VCaP (cell line): ENCODE results near the gene MGAT5.

ENCODE experiments used
- H3K27ac ChIP-seq: fragments of 450-650 bp; 2 replicates; pipeline ENCODE4 v1.5.1; 2017
- TF ChIP-seq, protein P1 (sequence below): fragments of 450-650 bp; conservative IDR thresholded peaks from 2 replicates; pipeline ENCODE4 v1.5.1; 2017; ENCODE audit warnings: mild to moderate bottlenecking, moderate library complexity

MGAT5 gene

DNA sequence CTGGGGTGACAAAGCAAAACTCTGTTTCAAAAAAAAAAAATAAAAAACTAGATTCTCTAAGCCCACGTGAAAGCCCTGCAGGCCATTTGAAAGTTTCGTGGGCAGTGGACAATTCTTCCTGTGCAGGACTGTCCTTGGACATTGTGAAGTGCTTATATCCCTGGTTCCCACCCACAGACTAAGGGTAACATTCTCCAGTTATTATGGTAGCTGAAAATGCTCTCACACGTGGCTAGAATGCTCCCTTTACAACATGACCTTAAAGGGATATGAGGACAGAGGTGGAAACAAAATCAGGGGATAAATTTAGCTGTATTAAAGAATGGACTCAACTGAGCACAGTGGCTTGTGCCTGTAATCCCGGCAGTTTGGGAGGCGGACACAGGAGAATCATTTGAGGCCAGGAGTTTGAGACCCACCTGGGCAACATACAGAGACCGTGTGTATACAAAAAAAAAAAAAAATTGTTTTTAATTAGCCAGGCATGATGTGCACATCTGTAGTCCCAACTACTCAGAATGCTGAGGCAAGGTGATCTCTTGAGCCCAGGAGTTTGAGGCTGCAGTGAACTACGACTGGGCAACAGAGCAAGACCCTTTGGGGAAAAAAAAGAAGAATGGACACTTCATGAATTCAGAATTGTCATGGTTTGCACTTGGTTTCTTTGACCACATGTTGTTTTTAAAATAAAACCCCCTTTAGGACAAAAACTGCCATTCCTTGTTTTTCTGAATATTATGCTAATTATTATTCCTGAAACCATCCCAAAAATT, 167.9 kb downstream of the MGAT5 start:
- H3K27ac ChIP-seq = no peak overlapping the region
- TF ChIP-seq, protein P1, sequence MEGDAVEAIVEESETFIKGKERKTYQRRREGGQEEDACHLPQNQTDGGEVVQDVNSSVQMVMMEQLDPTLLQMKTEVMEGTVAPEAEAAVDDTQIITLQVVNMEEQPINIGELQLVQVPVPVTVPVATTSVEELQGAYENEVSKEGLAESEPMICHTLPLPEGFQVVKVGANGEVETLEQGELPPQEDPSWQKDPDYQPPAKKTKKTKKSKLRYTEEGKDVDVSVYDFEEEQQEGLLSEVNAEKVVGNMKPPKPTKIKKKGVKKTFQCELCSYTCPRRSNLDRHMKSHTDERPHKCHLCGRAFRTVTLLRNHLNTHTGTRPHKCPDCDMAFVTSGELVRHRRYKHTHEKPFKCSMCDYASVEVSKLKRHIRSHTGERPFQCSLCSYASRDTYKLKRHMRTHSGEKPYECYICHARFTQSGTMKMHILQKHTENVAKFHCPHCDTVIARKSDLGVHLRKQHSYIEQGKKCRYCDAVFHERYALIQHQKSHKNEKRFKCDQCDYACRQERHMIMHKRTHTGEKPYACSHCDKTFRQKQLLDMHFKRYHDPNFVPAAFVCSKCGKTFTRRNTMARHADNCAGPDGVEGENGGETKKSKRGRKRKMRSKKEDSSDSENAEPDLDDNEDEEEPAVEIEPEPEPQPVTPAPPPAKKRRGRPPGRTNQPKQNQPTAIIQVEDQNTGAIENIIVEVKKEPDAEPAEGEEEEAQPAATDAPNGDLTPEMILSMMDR = no peak

DNA sequence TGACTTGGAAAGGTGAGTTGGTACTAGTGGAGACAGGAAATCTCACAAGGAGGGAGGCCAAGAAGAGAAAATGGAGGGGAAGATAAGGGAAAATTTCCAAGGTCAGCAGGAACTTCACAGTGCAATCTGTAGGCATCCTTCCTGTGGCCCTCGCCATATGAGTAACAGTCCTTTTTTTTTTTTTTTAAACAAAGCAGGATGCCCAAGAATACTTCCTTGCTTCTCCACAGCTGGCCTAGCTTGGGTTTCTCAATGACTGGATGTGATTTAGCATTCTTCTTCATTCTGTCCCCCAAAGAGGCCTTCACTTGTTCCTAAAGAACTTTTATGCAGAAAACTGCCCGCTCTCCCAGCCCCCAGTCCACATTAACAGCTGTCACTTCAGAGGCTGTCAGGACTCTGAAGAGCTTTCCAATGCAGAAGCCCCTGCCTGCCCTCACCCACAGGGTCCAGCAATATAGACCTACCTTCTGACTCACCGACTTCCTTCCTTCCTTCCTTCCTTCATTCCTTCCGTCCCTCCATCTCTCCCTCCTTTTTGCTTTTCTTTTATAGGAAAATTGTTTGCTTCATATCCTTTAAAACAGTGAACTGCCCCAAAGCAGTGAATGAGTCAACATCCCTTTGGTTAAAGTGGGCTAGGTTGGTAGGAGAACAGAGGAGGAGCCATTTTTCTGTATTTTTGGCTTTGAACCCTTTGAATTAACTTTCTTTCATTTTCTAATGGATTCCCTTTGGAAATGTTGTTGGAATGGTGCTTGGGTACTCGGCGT, 172.0 kb downstream of the MGAT5 start:
- TF ChIP-seq, protein P1 = no peak
- H3K27ac ChIP-seq = no peak overlapping the region

DNA sequence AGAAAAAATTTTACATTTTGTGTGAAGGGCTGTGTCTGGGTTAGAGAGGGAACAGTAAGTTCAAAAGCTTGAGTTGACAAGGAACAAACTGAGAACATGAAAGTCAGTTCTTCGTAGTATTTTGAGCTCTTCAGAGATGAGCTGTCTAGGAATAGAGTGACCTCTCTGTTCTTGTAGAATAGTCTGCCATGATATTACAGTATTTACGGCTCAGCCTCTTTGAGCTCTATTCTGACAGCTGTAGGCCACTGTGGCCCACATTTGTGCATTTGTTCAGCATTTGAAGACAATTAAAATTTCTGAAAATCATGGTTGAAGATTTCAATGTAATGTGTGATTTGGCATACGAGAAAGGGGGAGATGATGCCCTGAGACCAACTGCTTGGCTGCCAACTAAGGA, 172.8 kb downstream of the MGAT5 start:
- TF ChIP-seq, protein P1 = no peak

DNA sequence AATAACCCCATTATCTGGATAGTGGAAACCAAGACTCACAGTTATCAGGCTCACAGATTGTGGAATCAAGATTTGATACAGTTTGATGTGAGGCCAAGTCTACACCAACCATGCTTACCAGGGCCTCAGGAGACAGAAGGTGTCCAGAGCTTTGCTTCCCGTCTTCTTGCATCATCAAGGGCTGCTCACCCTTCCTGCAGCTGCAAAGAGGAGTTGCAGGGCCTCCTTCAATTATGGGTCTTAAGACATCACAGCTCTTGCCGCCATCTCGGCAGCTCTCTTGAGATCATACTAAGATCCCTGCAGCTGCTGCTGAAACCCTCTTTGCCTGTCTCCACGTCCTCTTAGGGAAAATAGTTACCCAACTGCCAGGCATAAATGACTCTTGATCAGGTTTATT, 176.0 kb downstream of the MGAT5 start:
- TF ChIP-seq, protein P1 = no peak
- no peak overlapping the region; the same call in 1 of the 2 replicates for H3K27ac ChIP-seq

More for the DNA sequence above, 172.8 kb downstream of the MGAT5 start:
- H3K27ac ChIP-seq = no peak overlapping the region

DNA sequence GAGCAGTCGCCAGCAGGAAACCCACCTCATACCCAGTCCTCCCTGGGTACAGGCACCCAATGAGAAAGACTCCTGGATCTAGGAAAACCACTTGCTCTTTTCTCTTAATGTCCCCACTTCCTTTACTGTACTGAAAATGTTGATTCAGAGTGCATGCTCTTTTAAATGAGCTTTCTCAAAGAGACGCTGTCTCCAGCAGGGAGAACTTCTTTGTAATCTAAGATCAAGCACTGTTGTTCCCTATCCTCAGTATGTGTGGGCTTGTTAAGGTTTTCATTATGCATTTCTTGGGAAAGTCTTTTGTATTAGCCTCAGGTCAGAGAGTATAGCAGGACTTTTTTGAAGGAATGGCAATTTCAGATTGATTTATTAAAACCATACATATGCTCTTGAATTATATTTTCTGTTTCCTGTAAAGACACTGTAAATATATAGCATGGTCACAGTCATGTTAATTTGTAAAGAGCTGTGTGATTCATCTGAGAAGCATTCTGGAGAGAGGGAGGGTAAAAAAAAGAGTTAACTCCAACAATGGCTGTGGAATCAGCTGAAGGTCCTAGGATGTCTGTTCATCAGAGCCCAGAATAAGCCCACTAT, 178.1 kb downstream of the MGAT5 start:
- TF ChIP-seq, protein P1 = no peak
- peak overlapping the region; percentile 51 for H3K27ac ChIP-seq

DNA sequence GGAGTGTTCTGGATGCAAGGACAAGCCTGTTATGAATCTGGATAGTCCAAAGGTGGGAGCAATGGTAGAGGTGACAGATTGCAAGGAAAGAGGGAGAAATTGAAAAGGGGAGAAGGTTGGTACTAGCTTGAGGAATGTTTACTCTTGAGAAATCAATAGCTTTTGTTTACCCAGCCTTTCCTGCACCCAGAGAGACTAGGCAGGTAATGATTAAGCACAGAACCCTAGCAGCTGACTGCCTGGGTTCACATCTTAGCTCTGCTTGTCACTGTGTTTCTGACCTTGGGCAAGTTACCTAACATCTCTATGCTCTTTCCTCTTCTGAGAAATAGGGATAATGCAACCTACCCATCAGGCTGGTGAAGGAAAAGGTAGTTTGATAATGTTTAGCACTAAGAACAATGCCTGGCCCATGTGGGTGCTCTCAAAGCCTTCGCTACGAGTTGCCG, 178.6 kb downstream of the MGAT5 start:
- TF ChIP-seq, protein P1 = no peak

DNA sequence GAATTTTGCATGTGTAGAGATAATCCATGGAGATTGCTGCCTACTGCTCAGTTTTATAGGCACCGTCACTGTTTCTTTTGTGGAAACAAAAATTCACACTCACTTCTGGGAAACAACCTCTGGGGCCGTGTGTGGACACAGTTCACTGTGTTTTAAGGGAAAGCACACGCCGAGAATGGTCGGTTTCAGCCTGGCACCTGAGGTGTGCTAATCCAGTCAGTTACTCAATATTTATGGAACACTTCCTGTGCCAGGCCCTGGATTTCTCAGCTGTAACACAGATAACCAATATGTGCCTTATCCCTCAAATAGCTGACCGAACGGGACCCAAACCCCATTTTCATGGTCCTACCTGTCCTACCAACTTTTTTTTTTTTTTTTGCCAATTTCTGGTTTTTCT, 179.6 kb downstream of the MGAT5 start:
- H3K27ac ChIP-seq = peak overlapping the region; percentile 51
- TF ChIP-seq, protein P1 = no peak

More for the DNA sequence above, 178.6 kb downstream of the MGAT5 start:
- peak overlapping the region; percentile 51 for H3K27ac ChIP-seq
